Measurements from ENCODE around the gene SLC44A1.

Gene SLC44A1

DNA sequence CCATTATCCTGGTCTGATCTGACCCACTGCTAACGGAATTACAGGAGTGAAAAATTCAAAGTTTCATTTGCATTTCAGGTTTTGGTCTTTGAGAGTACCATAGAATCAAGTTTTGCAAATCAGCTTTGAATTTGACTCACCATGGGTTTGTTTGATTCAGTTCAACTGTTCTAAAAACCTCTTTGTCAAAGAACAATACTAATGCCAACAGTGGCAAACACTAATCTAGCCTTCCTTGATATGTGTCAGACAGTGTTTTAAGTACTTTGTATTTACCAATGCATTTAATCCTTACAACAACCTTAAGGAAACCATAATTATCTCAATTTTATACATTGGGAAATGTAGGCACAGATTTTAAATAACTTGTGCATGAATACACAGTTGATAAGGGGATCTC, 193.3 kb downstream of the SLC44A1 start:
- ChIA-PET CTCF (no interaction called here), POLR2A (no interaction called here)
- no peak for DNase-seq (ENCODE audit: extremely low spot score)
- TF ChIP-seq FOXM1 (IDR thresholded peaks at IDR 0.05; ENCODE audit: borderline replicate concordance) (no peak), ELF4 (IDR thresholded peaks at IDR 0.05) (no peak), FOXA1 (IDR thresholded peaks at IDR 0.05) (no peak), HDGF (IDR thresholded peaks at IDR 0.05; ENCODE audit: borderline replicate concordance) (no peak), ZNF384 (IDR thresholded peaks at IDR 0.05) (no peak), SUZ12 (IDR thresholded peaks at IDR 0.05) (no peak), ARNT (IDR thresholded peaks at IDR 0.05) (no peak), FOXK2 (IDR thresholded peaks at IDR 0.05) (no peak), BHLHE40 (IDR thresholded peaks at IDR 0.05; ENCODE audit: borderline replicate concordance) (no peak), LEF1 (IDR thresholded peaks at IDR 0.05; ENCODE audit: borderline replicate concordance) (no peak), NFRKB (IDR thresholded peaks at IDR 0.05) (no peak)
- TF ChIP-seq, protein P1, sequence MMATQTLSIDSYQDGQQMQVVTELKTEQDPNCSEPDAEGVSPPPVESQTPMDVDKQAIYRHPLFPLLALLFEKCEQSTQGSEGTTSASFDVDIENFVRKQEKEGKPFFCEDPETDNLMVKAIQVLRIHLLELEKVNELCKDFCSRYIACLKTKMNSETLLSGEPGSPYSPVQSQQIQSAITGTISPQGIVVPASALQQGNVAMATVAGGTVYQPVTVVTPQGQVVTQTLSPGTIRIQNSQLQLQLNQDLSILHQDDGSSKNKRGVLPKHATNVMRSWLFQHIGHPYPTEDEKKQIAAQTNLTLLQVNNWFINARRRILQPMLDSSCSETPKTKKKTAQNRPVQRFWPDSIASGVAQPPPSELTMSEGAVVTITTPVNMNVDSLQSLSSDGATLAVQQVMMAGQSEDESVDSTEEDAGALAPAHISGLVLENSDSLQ (IDR thresholded peaks at IDR 0.05) = no peak

DNA sequence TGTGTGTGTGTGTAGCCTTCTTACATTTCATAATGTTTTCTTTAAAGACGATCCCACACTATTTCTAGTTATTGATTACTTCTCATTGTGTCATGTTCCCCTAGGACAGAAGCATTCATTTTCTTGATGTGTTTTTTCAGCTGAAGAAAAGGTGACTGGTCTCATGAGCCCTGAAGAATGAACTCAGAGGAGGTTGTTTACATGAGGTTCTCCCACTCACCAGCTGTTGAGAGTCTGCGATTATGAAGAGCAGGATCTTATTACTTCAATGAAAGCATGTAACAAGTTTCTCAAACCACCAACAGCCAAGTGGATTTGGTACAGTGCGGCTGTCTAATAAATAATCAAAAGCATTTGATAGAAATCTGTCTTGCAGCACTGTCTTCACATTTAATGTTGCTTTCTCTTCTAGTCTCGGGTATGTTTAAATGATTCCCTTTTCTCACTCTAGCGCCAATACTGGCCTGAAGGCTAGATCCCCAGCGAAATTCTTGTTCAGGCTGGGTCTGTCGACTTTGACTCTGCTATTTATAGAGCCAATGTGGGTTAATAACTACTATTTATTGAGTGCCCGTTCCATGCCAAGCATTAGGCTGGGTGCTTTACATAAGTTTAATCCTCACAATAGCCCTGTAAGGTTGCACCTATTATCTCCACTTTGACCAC, 193.8 kb downstream of the SLC44A1 start:
- no peak for DNase-seq (ENCODE audit: extremely low spot score)
- ChIA-PET POLR2A (no interaction called here), CTCF (no interaction called here)
- no peak for TF ChIP-seq HDGF (IDR thresholded peaks at IDR 0.05; ENCODE audit: borderline replicate concordance)
- TF ChIP-seq SP1 (IDR thresholded peaks at IDR 0.05) = no peak
- no peak for TF ChIP-seq BHLHE40 (IDR thresholded peaks at IDR 0.05; ENCODE audit: borderline replicate concordance)
- no peak for TF ChIP-seq FOXK2 (IDR thresholded peaks at IDR 0.05)
- no peak for TF ChIP-seq TARDBP (IDR thresholded peaks at IDR 0.05)
- TF ChIP-seq L3MBTL2 (conservative IDR thresholded peaks at IDR 0.05) = no peak
- TF ChIP-seq FOXA1 (IDR thresholded peaks at IDR 0.05) = no peak
- TF ChIP-seq SUZ12 (IDR thresholded peaks at IDR 0.05) = no peak
- TF ChIP-seq, protein P1 (IDR thresholded peaks at IDR 0.05) = no peak
- no peak for TF ChIP-seq ARNT (IDR thresholded peaks at IDR 0.05)

DNA sequence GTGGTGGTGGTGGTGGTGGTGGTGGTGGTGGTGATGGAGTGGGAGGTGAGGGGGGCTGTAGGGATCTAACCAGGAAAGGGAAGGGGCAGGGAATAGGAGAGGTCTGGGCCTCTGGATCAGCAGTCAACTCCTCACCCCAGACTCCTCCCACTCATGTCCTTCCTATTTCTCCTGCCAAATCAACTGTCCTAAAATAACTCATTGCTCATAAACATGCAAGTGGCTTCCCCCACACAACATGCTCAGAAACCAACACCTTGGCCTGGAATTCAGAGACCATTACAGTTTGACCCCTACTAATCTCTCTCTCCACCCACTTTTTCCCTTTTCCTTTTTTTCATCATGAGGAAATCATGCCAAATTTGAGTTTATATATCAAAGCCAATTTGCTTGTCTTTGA, 195.0 kb downstream of the SLC44A1 start:
- DNase-seq (ENCODE audit: extremely low spot score) = no peak
- CTCF ChIA-PET = no interaction called here

DNA sequence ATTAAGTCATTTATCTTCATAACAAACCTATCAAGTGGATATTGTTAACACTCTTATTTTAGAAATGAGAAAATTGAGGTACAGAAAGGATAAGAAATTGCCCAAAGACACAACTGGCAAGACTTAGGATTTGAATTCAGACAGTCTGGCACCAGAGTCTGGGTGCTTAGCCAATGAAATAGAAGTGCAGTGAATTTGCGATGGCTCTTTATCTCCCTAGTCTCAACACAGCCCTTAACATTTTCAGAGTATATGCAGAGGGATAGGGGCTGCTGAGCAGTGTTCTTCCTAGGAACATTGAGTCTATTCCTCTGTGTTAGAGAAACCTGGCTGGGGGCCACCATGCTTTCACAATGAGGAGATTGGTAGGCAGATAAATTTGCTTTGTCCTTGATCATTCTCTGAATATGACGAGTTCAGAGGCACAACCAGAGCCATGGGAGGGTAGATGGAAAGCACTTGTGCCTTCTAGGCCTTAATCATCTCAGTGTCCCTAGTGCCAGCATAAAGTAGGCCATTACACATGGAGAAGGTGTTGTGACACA, 197.2 kb downstream of the SLC44A1 start:
- DNase-seq (ENCODE audit: extremely low spot score) = no peak
- TF ChIP-seq ELF4 (IDR thresholded peaks at IDR 0.05) (no peak), FOXK2 (IDR thresholded peaks at IDR 0.05) (no peak), SP1 (IDR thresholded peaks at IDR 0.05) (no peak), TARDBP (IDR thresholded peaks at IDR 0.05) (no peak), NFRKB (IDR thresholded peaks at IDR 0.05) (no peak), LEF1 (IDR thresholded peaks at IDR 0.05; ENCODE audit: borderline replicate concordance) (no peak), L3MBTL2 (conservative IDR thresholded peaks at IDR 0.05) (no peak), CTBP1 (IDR thresholded peaks at IDR 0.05; ENCODE audit: borderline replicate concordance) (no peak), FOXM1 (IDR thresholded peaks at IDR 0.05; ENCODE audit: borderline replicate concordance) (no peak), FOXA1 (IDR thresholded peaks at IDR 0.05) (no peak), BHLHE40 (IDR thresholded peaks at IDR 0.05; ENCODE audit: borderline replicate concordance) (no peak), HDGF (IDR thresholded peaks at IDR 0.05; ENCODE audit: borderline replicate concordance) (no peak), ZNF384 (IDR thresholded peaks at IDR 0.05) (no peak), SUZ12 (IDR thresholded peaks at IDR 0.05) (no peak), ARNT (IDR thresholded peaks at IDR 0.05) (no peak)
- TF ChIP-seq, protein P1 (IDR thresholded peaks at IDR 0.05) = no peak
- ChIA-PET POLR2A (no interaction called here), CTCF (no interaction called here)

More for the DNA sequence above, 195.0 kb downstream of the SLC44A1 start:
- POLR2A ChIA-PET = no interaction called here
- TF ChIP-seq FOXA1 (IDR thresholded peaks at IDR 0.05) = no peak
- no peak for TF ChIP-seq L3MBTL2 (conservative IDR thresholded peaks at IDR 0.05)
- no peak for TF ChIP-seq NFRKB (IDR thresholded peaks at IDR 0.05)
- no peak for TF ChIP-seq ELF4 (IDR thresholded peaks at IDR 0.05)
- no peak for TF ChIP-seq CTBP1 (IDR thresholded peaks at IDR 0.05; ENCODE audit: borderline replicate concordance)
- TF ChIP-seq SP1 (IDR thresholded peaks at IDR 0.05) = no peak
- no peak for TF ChIP-seq FOXM1 (IDR thresholded peaks at IDR 0.05; ENCODE audit: borderline replicate concordance)
- no peak for TF ChIP-seq TARDBP (IDR thresholded peaks at IDR 0.05)

DNA sequence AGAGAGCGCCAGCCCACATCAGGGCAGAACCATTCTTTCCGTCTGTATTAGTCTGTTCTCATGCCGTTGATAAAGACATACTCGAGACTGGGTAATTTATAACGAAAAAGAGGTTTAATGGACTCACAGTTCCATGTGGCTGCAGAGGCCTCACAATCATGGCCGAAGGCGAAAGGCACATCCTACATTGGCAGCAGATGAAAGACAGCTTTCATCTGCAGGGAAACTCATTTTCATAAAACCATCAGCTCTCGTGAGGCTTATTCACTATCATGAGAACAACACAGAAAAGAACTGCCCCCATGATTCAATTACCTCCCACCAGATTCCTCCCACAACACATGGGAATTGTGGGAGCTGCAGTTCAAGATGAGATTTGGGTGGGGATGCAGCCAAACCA, 198.7 kb downstream of the SLC44A1 start:
- no peak for DNase-seq (ENCODE audit: extremely low spot score)
- POLR2A ChIA-PET = no interaction called here
- no peak for TF ChIP-seq ELF4 (IDR thresholded peaks at IDR 0.05)
- TF ChIP-seq FOXM1 (IDR thresholded peaks at IDR 0.05; ENCODE audit: borderline replicate concordance) = no peak
- no peak for TF ChIP-seq NFRKB (IDR thresholded peaks at IDR 0.05)
- no peak for TF ChIP-seq LEF1 (IDR thresholded peaks at IDR 0.05; ENCODE audit: borderline replicate concordance)
- TF ChIP-seq ZNF384 (IDR thresholded peaks at IDR 0.05) = no peak
- TF ChIP-seq, protein P1 (IDR thresholded peaks at IDR 0.05) = no peak
- no peak for TF ChIP-seq SUZ12 (IDR thresholded peaks at IDR 0.05)
- TF ChIP-seq HDGF (IDR thresholded peaks at IDR 0.05; ENCODE audit: borderline replicate concordance) = no peak
- no peak for TF ChIP-seq ARNT (IDR thresholded peaks at IDR 0.05)
- TF ChIP-seq BHLHE40 (IDR thresholded peaks at IDR 0.05; ENCODE audit: borderline replicate concordance) = no peak
- TF ChIP-seq TARDBP (IDR thresholded peaks at IDR 0.05) = no peak
- no peak for TF ChIP-seq FOXA1 (IDR thresholded peaks at IDR 0.05)
- TF ChIP-seq FOXK2 (IDR thresholded peaks at IDR 0.05) = no peak
- TF ChIP-seq SP1 (IDR thresholded peaks at IDR 0.05) = no peak
- no peak for TF ChIP-seq CTBP1 (IDR thresholded peaks at IDR 0.05; ENCODE audit: borderline replicate concordance)
- CTCF ChIA-PET = no interaction called here
